Ishikawa (cell line): ENCODE measurements around the gene NAV2.

Experiments used
- CEBPB ChIP-seq: IDR thresholded peaks from 2 replicates; pipeline ENCODE4 v1.6.1; 2012
- CREB1 ChIP-seq: IDR thresholded peaks from 2 replicates; pipeline ENCODE4 v1.6.1; 2012; ENCODE audit warnings: low read depth
- EGR1 ChIP-seq: IDR thresholded peaks from 2 replicates; pipeline ENCODE4 v1.6.1; 2012
- EP300 ChIP-seq: IDR thresholded peaks from 2 replicates; pipeline ENCODE4 v1.6.1; 2012; ENCODE audit warnings: borderline replicate concordance
- FOXM1 ChIP-seq: IDR thresholded peaks from 2 replicates; pipeline ENCODE4 v1.6.1; 2012; ENCODE audit warnings: low read depth, borderline replicate concordance
- NFIC ChIP-seq: IDR thresholded peaks from 2 replicates; pipeline ENCODE4 v1.6.1; 2012
- RAD21 ChIP-seq: IDR thresholded peaks from 2 replicates; pipeline ENCODE4 v1.6.1; 2012; ENCODE audit warnings: low read depth
- REST ChIP-seq: IDR thresholded peaks from 2 replicates; pipeline ENCODE4 v1.6.1; 2012; ENCODE audit warnings: low read depth, mild to moderate bottlenecking
- TAF1 ChIP-seq: IDR thresholded peaks from 2 replicates; pipeline ENCODE4 v1.6.1; 2012; ENCODE audit warnings: low read depth, mild to moderate bottlenecking
- TCF12 ChIP-seq: IDR thresholded peaks from 2 replicates; pipeline ENCODE4 v1.6.1; 2012; ENCODE audit warnings: low read depth
- TEAD4 ChIP-seq: IDR thresholded peaks from 2 replicates; pipeline ENCODE4 v1.6.1; 2012
- USF1 ChIP-seq: IDR thresholded peaks from 2 replicates; pipeline ENCODE4 v1.6.1; 2012
- YY1 ChIP-seq: IDR thresholded peaks from 2 replicates; pipeline ENCODE4 v1.6.1; 2012; ENCODE audit warnings: low read depth
- ZBTB7A ChIP-seq: IDR thresholded peaks from 2 replicates; pipeline ENCODE4 v1.6.1; 2012; ENCODE audit warnings: low read depth
- TF ChIP-seq, protein P1 (sequence below): IDR thresholded peaks from 2 replicates; pipeline ENCODE4 v1.6.1; 2012

NAV2 gene, protein sequence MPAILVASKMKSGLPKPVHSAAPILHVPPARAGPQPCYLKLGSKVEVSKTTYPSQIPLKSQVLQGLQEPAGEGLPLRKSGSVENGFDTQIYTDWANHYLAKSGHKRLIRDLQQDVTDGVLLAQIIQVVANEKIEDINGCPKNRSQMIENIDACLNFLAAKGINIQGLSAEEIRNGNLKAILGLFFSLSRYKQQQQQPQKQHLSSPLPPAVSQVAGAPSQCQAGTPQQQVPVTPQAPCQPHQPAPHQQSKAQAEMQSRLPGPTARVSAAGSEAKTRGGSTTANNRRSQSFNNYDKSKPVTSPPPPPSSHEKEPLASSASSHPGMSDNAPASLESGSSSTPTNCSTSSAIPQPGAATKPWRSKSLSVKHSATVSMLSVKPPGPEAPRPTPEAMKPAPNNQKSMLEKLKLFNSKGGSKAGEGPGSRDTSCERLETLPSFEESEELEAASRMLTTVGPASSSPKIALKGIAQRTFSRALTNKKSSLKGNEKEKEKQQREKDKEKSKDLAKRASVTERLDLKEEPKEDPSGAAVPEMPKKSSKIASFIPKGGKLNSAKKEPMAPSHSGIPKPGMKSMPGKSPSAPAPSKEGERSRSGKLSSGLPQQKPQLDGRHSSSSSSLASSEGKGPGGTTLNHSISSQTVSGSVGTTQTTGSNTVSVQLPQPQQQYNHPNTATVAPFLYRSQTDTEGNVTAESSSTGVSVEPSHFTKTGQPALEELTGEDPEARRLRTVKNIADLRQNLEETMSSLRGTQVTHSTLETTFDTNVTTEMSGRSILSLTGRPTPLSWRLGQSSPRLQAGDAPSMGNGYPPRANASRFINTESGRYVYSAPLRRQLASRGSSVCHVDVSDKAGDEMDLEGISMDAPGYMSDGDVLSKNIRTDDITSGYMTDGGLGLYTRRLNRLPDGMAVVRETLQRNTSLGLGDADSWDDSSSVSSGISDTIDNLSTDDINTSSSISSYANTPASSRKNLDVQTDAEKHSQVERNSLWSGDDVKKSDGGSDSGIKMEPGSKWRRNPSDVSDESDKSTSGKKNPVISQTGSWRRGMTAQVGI (N-terminal part only)

DNA sequence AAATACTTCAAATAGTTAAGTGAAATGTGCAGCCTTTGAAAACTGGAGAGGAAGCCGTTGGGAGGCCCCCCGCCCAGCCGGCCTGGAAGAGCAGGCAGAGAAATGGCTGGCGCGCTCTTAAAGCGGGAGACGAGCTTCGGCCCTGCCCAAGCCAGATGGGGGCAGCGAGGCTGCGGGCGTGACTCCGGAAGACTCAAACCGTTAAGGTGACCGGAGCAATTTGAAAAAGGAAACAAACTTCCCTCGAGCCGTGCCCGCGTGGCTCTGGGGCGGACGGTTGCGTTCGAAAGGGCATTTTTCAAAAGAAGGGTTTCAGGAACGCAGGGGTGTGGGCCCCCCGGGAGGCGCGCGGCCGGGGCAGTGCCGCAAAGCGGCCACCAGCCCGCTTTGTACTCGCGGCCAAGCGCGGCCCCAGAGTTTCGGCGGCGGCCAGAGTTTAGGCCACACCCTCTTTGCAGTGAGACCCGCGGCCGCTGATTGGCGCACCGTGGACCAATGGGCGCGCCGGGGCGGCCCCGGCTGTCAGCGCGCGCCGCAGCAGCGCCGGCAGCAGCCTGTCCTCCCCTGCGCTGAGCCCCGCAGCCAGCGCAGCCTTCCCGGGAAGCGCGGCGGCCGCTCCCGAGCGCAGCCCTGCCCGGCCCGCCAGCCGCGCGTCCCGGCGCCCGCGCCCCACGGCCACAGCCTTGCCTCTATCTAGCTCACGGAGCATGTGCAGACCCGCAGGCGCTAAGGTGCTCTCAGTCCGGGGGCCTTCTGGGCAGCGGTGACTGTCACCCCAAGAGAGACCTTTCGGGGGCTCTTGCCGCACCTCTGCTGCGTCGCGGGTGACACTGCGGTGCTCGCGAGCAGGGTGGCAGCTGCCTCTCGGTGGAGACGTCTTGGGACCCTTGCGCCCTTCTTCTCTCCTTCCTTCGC is at the start of gene NAV2:
Gene NAV2 (plus strand): TSS at position 557 of the 915 bp plus-strand sequence. CDS start 859 bp downstream, outside the sequence.
- TF ChIP-seq YY1 = 0 out of 2 replicates have a peak, but pooled peaks have one; percentile 26
- no peak for TF ChIP-seq NFIC
- 0 out of 2 replicates have a peak, but pooled peaks have one; percentile 51 for TF ChIP-seq FOXM1
- no peak for TF ChIP-seq TEAD4
- TF ChIP-seq TCF12 = 0 out of 2 replicates have a peak, but pooled peaks have one; percentile 34
- TF ChIP-seq, protein P1, sequence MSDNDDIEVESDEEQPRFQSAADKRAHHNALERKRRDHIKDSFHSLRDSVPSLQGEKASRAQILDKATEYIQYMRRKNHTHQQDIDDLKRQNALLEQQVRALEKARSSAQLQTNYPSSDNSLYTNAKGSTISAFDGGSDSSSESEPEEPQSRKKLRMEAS = peak; percentile 72

- TF ChIP-seq USF1 (no peak), REST (no peak), RAD21 (no peak)
Measured at GRCh38 chr11:19663206-19663605, 49.4 kb upstream of the NAV2 start.

DNA sequence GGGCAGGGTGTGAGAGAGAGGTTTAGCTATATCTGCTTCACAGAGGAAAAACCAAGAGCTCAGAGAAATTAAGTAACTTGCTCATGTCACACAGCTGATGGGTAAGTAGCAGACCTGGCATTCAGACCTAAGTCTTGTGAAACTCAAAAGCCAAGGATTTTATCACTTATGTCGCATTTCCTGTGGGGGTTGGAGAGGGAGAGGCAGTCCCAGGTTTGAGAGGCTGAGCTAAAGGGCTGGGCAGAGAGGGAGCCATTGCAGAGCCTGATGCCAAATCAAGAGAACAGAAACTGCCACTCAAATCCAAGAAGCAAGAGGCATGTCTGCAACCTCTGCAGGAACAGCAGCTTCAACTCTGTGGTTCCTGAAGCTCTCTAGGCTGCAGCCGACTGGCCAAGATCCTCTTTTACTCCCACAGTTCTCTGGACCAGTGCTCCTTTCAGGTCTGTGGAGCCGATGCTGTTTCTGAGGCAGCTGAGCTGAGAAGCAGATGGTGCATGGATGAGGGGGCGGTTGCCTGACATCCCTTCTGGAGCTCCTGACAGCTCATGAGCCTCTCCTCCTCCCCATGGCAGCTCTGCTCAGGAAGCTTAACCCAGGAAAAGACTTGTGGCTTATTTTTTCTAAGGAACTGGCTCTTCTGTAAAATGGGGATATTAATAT is 47.6 kb upstream of the NAV2 start:
- TF ChIP-seq TAF1 (no peak), NFIC (no peak), EGR1 (no peak), TEAD4 (no peak), EP300 (no peak), USF1 (no peak), CREB1 (no peak), RAD21 (no peak), CEBPB (no peak), YY1 (no peak), TCF12 (no peak), REST (no peak), FOXM1 (no peak), ZBTB7A (no peak)
- TF ChIP-seq, protein P1 = no peak

DNA sequence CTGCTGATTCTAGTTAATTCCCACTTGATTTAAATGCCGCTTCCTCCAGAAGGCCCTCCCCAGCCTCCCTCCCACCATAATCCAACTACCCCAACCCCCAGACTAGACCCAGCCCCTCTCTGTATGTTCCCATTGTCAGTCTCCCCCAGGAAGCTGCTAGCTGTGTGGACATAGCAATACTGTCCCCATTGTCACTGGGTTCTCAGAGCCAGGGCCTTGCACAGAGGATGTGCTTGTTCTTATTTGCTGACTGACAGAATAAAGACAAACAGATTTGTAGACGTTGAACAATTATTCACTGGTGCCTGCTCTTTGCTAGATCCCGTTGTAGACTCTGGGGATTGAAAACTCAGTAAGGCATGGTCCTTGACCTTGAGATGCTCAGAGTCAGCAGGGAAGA is 45.7 kb upstream of the NAV2 start:
- TF ChIP-seq TCF12 (no peak), EGR1 (no peak), FOXM1 (no peak), TAF1 (no peak), NFIC (no peak), CEBPB (no peak), CREB1 (no peak), RAD21 (no peak), ZBTB7A (no peak), USF1 (no peak), TEAD4 (no peak), YY1 (no peak), EP300 (no peak), REST (no peak)
- TF ChIP-seq, protein P1 = no peak
